ENCODE results near the gene DUS3L. TPM values are rescaled to one million over a fixed set of nuclear protein-coding genes. Genes with fewer than 3 reads are reported as not detected.

Gene DUS3L
- total and polyA plus RNA-seq, 2 of the 8 experiments (the other 6 are each of a cell fraction or from before 2014, with no cell fraction given) = 37.6 to 39.1 TPM

DNA sequence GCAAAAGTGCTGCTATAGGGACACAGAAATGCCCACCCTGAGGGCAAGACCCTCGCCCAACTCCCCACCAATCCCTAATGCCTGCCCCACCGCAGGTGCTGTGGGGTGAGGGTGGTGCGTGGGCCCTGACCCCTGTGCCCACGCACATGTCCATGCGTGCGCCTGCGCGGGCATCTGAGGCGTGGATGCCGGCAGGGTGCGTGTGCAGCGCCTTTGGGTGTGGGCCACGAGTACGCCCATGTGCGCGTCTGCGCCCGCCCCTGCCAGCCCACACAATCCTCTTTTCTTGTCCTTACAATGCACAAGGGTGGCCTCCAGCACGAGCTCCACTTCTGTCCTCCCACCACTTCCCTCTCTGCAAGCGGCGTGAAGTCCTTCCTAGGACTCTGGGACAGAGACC, 34.2 kb upstream of the DUS3L start:
- Histone ChIP-seq H3K9me3 (ENCODE audit: insufficient read depth in 2 of 2, low read depth in 1 of 2, low read length in 1 of 2) (no peaks in the 10 kb centered on the region), H3K4me2 (ENCODE audit: insufficient read depth in 1 of 2, low read depth in 2 of 2, low read length in 2 of 2) (no peak overlapping the region), H2BK20ac (ENCODE audit: low read length) (no peak overlapping the region), H3K4me3 (ENCODE audit: extremely low read depth in 1 of 4, insufficient read depth in 2 of 4, low read depth in 3 of 4, low read length in 4 of 4) (no peak overlapping the region), H2BK5ac (ENCODE audit: low read depth, low read length) (no peak overlapping the region), H3K27me3 (replicated peaks in 1 of 4; ENCODE audit: control insufficient read depth in 3 of 4, extremely low read depth in 1 of 4, insufficient read depth in 3 of 4, low read length in 3 of 4) (no peaks in the 10 kb centered on the region; a peak in 1 of 7 replicates), H4K91ac (replicated peaks; ENCODE audit: insufficient read length, low read length) (no peak overlapping the region), H2BK15ac (ENCODE audit: low read length) (no peak overlapping the region), H3K79me1 (ENCODE audit: low read depth, low read length) (no peaks in the 10 kb centered on the region), H3K27ac (ENCODE audit: low read depth, low read length) (no peak overlapping the region), H4K20me1 (replicated peaks in 1 of 2; ENCODE audit: control insufficient read depth in 1 of 2, insufficient read depth in 2 of 2, low read length in 2 of 2) (peaks cover 0 to 4% of the 10 kb centered on the region in 2 experiments), H3K4me1 (replicated peaks in 1 of 4; ENCODE audit: control insufficient read depth in 3 of 4, insufficient read depth in 4 of 4, low read length in 3 of 4) (peaks cover 0 to 8% (median 6%) of the 10 kb centered on the region in 4 experiments; a peak in 6 of 7 replicates), H2BK12ac (ENCODE audit: low read depth, low read length) (no peak overlapping the region; the same call in 1 of the 2 replicates), H3K36me3 (ENCODE audit: control insufficient read depth in 2 of 4, insufficient read depth in 4 of 4, low read length in 3 of 4) (no peaks in the 10 kb centered on the region), H4K8ac (ENCODE audit: extremely low read depth, insufficient read depth, low read length) (no peak overlapping the region), H2AK5ac (ENCODE audit: low read depth, low read length) (no peak overlapping the region), H3K4ac (replicated peaks; ENCODE audit: insufficient read length, low read depth, low read length) (no peak overlapping the region), H3K18ac (ENCODE audit: extremely low read depth, low read length) (no peak overlapping the region), H3K9ac (replicated peaks in 1 of 4; ENCODE audit: extremely low read depth in 1 of 4, low read depth in 3 of 4, low read length in 3 of 4) (no peak overlapping the region), H3K23me2 (ENCODE audit: low read depth, low read length) (peaks cover 12% of the 10 kb centered on the region; the same call in 1 of the 2 replicates), H3K79me2 (ENCODE audit: control insufficient read depth in 1 of 2, insufficient read depth in 2 of 2, low read length in 2 of 2) (no peaks in the 10 kb centered on the region), H3K14ac (ENCODE audit: insufficient read length) (no peak overlapping the region), H4K5ac (ENCODE audit: insufficient read length, low read depth, low read length) (no peak overlapping the region), H3K23ac (ENCODE audit: insufficient read length) (no peak overlapping the region), H3K56ac (replicated peaks; ENCODE audit: insufficient read length, low read depth, low read length) (no peak overlapping the region), H2AFZ (ENCODE audit: low read length) (no peak overlapping the region), H2BK120ac (replicated peaks; ENCODE audit: low read depth, low read length) (no peak overlapping the region)
- 90% methylated on average over 21 of the region's 21 CpGs; no CpG with 5 or more reads in 1 of the 2 experiments for WGBS, 2 experiments (ENCODE audit: extremely low coverage in 1 of 2, insufficient coverage in 1 of 2, insufficient read length in 1 of 2, insufficient replicate concordance in 2 of 2, low coverage in 1 of 2, low lambda C conversion rate in 2 of 2, missing lambda C conversion rate in 1 of 2)
- POLR2A ChIA-PET (ENCODE audit: partially characterized antibody) = interaction anchor here (1.3 kb wide), 1 partner anchor 26 kb away, joined by 3 read pairs; the partner anchor contains the start of gene FUT3
- CTCF ChIA-PET (ENCODE audit: partially characterized antibody) = interaction anchor here (0.5 to 7.8 kb wide), 6 partner anchors 11 to 67 kb away, joined by 3 to 58 read pairs (median 4); partner anchors contain the start of gene NRTN
- no peak for FAIRE-seq
- no peak for DNase-seq (ENCODE audit: low read depth in 1 of 2, low spot score in 2 of 2)
- TF ChIP-seq CBX8 (IDR thresholded peaks at IDR 0.05; ENCODE audit: borderline replicate concordance, low read depth, low read length) (no peak), CREB1 (IDR thresholded peaks at IDR 0.05) (no peak), NRF1 (IDR thresholded peaks at IDR 0.05; ENCODE audit: low read depth, low read length) (no peak), EZH2 (IDR thresholded peaks at IDR 0.05; ENCODE audit: low read depth, low read length, severe bottlenecking) (no peak), MAFK (IDR thresholded peaks at IDR 0.05; ENCODE audit: low read depth, low read length) (no peak), SRF (IDR thresholded peaks at IDR 0.05; ENCODE audit: low read depth, low read length) (no peak), BRCA1 (IDR thresholded peaks at IDR 0.05; ENCODE audit: low read depth, low read length) (no peak), ZNF274 (IDR thresholded peaks at IDR 0.05; ENCODE audit: borderline replicate concordance, extremely low read depth, low read length) (no peak), GTF2F1 (IDR thresholded peaks at IDR 0.05; ENCODE audit: borderline replicate concordance, low read depth, low read length) (no peak), NANOG (IDR thresholded peaks at IDR 0.05; ENCODE audit: insufficient read depth, low read depth, low read length, poor library complexity, severe bottlenecking) (no peak), CEBPB (IDR thresholded peaks at IDR 0.05; ENCODE audit: low read depth, low read length) (no peak), CBX5 (IDR thresholded peaks at IDR 0.05; ENCODE audit: low read depth, low read length) (no peak)
- TF ChIP-seq, protein P1, sequence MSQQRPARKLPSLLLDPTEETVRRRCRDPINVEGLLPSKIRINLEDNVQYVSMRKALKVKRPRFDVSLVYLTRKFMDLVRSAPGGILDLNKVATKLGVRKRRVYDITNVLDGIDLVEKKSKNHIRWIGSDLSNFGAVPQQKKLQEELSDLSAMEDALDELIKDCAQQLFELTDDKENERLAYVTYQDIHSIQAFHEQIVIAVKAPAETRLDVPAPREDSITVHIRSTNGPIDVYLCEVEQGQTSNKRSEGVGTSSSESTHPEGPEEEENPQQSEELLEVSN (IDR thresholded peaks at IDR 0.05) = no peak
- TF ChIP-seq, protein P2, sequence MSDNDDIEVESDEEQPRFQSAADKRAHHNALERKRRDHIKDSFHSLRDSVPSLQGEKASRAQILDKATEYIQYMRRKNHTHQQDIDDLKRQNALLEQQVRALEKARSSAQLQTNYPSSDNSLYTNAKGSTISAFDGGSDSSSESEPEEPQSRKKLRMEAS (IDR thresholded peaks at IDR 0.05) = no peak
